Kidney (tissue), 14 donors: ENCODE results near the gene C20orf204. TPM values are rescaled to one million over a fixed set of nuclear protein-coding genes. Genes with fewer than 3 reads are reported as not detected.

ENCODE experiments used
- DNase-seq, 5 donors: peaks; one replicate each; pipeline ENCODE4 v3.0.0-alpha.2; 2013 to 2020
- FAIRE-seq: peaks from 2 replicates; lab custom pipeline; 2012; peaks lifted over from hg19 to GRCh38; lab: Jason Lieb, UNC
- H3K27ac ChIP-seq, 2 donors: one replicate each; pipeline ENCODE4 v1.7.0; 2013; ENCODE audit warnings: low read depth in 2 of 2, low read length in 2 of 2, inconsistent platforms in 1 of 2
- H3K27me3 ChIP-seq: one replicate; pipeline ENCODE4 v1.7.1; 2013; ENCODE audit warnings: low read length, inconsistent platforms; ENCODE audit not compliant: control insufficient read depth, insufficient read depth
- H3K36me3 ChIP-seq, 3 donors: one replicate each; pipeline versions ENCODE4 v1.7.0 to v1.7.1; 2013; ENCODE audit warnings: low read length in 3 of 3, control low read depth in 1 of 3, inconsistent platforms in 1 of 3; ENCODE audit not compliant: insufficient read depth in 3 of 3, control insufficient read depth in 2 of 3
- H3K4me1 ChIP-seq, 3 donors: one replicate each; pipeline versions ENCODE4 v1.7.0 to v1.7.1; 2013; ENCODE audit warnings: low read length in 3 of 3, inconsistent platforms in 1 of 3, low read depth in 1 of 3; ENCODE audit not compliant: control insufficient read depth in 2 of 3, insufficient read depth in 2 of 3
- H3K4me3 ChIP-seq, 3 donors: one replicate each; pipeline versions ENCODE4 v1.7.0 to v1.8.1; 2013; ENCODE audit warnings: low read length in 3 of 3, control low read depth in 1 of 3, inconsistent platforms in 1 of 3
- H3K9ac ChIP-seq, 3 donors: one replicate each; pipeline versions ENCODE4 v1.7.0 to v1.7.1; 2013; ENCODE audit warnings: low read length in 3 of 3, control low read depth in 1 of 3, inconsistent platforms in 1 of 3
- H3K9me3 ChIP-seq, 3 donors: one replicate each; pipeline versions ENCODE4 v1.7.0 to v1.7.1; 2013; ENCODE audit warnings: low read length in 3 of 3, control low read depth in 1 of 3, inconsistent platforms in 1 of 3; ENCODE audit not compliant: control insufficient read depth in 2 of 3, insufficient read depth in 1 of 3
- CTCF ChIP-seq: IDR thresholded peaks from 3 replicates; pipeline ENCODE4 v1.5.1; 2012; ENCODE audit warnings: mild to moderate bottlenecking, moderate library complexity, borderline replicate concordance; ENCODE audit not compliant: insufficient read depth; ENCODE audit errors: extremely low read depth
- intact Hi-C: fragments of 100-400 bp; cut with DNase I; formaldehyde crosslinking; loops from one replicate; pipeline ENCODE4 v1.11.1; 2022
- polyA plus RNA-seq: library from polyadenylated mRNA; stranded (reverse); fragments of 350-450 nt; fragmentation: Illumina TruSeq; extraction: RNeasy Lipid Tissue Mini Kit (QIAGEN cat#74804); gene quantifications from one replicate; pipeline ENCODE4 v1.2.3, GENCODE V29; 2014; ENCODE audit warnings: low read depth, low replicate concordance; ENCODE audit not compliant: insufficient read depth
- total RNA-seq: library from RNA; stranded (reverse); fragmentation: NEBNext Ultra II Directional; extraction: Animal tissue kit (Norgen Biotek cat#: 25700); gene quantifications from one replicate; pipeline ENCODE4 v1.2.1, GENCODE V29; 2021
- donor health status: control.
- donor health status: control.
- donor health status: control.
- donor health status: control.
- donor health status: control.
- donor health status: DM: yes; HTN: yes; CAD: no.
- donor health status: Normal renal cell carcinoma (clear cell type).

The C20orf204 gene
- total and polyA plus RNA-seq, 2 donors from 2014 or later = 0.75 to 2.4 TPM

DNA sequence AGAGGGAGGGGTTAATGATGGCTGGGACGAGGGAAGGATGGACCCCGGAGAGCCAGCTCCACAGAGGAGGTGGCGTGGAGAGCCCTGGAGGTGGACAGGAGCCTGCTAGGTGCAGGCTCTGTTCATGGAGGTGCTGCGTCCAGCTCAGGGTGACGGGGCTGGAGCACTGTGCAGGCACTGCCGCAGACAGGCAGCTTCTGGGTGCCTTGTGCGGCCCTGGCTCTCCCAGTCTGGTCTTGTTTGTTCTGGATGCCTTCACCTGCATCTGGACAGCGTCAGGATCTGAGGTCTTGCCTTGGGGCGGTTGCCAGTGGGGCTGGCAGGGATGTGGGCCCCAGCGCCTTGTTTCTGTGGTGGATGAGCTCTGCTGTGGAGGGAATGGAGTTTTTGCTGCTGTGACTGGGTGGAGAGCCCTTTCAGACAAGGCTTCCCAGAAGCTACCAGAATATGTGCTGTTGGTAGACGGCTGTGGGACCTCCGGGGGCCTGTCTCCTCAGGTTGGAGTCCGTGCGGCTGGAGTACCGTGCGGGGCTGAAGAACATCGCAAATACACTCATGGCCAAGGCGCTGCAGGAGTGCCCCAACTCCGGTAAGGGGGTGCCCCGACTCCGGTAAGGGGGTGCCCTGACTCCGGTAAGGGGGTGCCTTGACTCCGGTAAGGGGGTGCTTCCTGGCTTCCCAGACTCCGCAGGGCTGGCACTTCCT, 7.8 kb upstream of the C20orf204 start:
- intact Hi-C loops = no loop called here
- DNase-seq (no peak), FAIRE-seq (no peak)
- no peaks in the 10 kb centered on the region for H3K9me3 ChIP-seq
- H3K9ac ChIP-seq = no peak overlapping the region
- H3K4me1 ChIP-seq = peaks cover 0 to 9% (median 2%) of the 10 kb centered on the region in 3 donors
- no peaks in the 10 kb centered on the region for H3K27me3 ChIP-seq
- H3K27ac ChIP-seq = no peak overlapping the region
- H3K36me3 ChIP-seq = peaks cover 6 to 70% (median 40%) of the 10 kb centered on the region in 3 donors
- TF ChIP-seq CTCF = no peak
- no peak overlapping the region for H3K4me3 ChIP-seq

DNA sequence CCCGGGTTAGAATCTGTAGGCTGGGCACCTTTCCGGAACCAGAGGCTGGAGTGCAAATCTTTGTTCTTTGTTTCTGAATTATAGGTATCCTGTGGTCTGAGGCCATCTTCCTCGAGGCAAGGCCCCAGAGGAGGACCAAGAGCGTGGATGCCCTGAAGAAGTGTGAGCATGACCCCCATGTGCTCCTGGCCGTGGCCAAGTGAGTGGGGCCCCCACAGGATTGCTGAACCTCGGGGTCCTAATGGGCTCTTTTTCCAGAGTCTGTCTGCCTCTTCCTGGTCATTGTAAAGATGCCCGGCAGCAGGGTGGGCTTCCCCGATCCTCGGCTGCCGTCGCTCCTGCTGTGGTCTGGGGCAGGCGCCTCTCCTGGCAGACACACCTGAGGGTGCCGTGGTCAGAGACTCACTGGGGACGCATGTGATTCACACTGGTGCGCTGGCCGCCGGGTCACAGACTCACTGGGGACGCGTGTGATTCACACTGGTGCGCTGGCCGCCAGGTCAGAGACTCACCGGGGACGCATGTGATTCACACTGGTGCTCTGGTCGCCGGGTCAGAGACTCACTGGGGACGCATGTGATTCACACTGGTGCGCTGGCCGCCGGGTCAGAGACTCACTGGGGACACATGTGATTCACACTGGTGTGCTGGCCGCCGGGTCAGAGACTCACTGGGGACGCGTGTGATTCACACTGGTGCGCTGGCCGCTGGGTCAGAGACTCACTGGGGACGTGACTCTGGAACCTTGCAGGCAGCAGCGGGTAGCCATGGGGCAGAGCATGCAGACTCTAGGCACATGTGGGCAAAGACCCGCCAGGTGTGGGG, 6.5 kb upstream of the C20orf204 start:
- Histone ChIP-seq H3K27me3 (no peaks in the 10 kb centered on the region), H3K36me3 (peaks cover 4 to 57% (median 38%) of the 10 kb centered on the region in 3 donors), H3K9ac (no peak overlapping the region), H3K9me3 (no peaks in the 10 kb centered on the region), H3K4me1 (peaks cover 0 to 2% (median under 1%) of the 10 kb centered on the region in 3 donors), H3K4me3 (no peak overlapping the region), H3K27ac (no peak overlapping the region)
- intact Hi-C loops = no loop called here
- no peak for FAIRE-seq
- DNase-seq = no peak
- TF ChIP-seq CTCF = no peak

DNA sequence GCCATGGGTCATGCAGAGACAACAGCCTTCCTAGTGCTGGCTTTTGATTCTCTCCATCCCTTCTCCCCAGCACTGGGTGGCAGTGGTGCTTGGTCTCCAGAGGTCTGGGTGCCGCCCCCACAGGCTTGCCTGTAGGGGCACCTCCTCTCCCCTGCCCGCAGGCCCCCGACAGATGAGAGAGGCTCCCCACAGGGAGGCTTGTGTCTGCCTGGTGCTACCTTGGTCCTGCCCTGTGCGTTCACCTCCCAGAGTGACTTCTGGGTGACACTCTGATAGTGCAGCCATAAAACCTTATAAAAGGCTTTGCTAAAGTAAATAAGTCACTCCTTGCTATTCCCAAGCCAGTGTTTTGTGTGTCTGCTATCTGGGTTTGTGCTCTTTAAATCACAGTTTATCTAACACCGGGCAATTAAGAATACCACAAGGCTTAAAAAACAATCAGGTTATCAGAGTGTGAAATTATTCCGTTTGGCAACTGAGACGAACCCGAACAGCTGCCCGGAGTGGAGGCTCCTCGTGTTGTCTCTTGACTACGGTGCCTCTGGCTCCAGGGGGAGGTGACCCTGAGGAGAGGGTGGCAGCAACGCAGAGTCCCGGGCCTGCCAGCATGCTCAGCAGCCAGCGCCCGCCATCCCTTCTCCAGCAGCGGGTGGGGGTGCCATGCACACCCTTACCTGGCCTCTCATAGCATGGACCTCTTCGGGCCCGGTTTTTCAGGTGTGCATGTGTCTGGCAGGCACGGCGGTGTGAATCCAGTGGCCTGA, 5.4 kb upstream of the C20orf204 start:
- no peak for TF ChIP-seq CTCF
- H3K36me3 ChIP-seq = peaks cover 2 to 50% (median 32%) of the 10 kb centered on the region in 3 donors
- DNase-seq = no peak
- no peaks in the 10 kb centered on the region for H3K4me1 ChIP-seq
- FAIRE-seq = no peak
- H3K27ac ChIP-seq = no peak overlapping the region
- intact Hi-C loops = no loop called here
- H3K9ac ChIP-seq = no peak overlapping the region
- H3K9me3 ChIP-seq = no peaks in the 10 kb centered on the region
- no peak overlapping the region for H3K4me3 ChIP-seq
- no peaks in the 10 kb centered on the region for H3K27me3 ChIP-seq
